Measurements from ENCODE around the gene SMIM14.
"Not testable (repeated sequence)": the region's sequence is repeated elsewhere in the genome, so short reads cannot be mapped to it uniquely, and the experiment has no call there.

Gene SMIM14

DNA sequence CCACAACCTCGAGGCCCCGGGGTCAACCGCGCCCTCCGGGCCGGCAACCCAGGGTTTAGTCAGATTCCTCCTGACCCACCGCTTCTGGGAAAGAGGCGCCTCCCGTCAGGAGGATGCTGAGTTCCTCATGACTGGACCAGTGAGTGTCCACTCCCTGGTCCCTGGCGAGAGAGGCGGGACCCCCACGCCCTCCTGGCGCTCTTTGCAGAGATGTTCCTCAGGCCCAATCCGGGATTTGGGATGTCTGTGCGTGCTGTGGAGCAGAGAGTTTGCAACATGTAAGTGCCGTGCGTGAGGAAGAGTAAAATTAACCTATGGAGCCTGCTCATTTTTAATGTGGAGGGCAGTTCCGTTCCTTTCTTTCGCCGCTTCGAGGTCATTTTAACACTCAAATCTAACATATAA is 110.6 kb downstream of the SMIM14 start:
- DNase-seq: peak; percentile 2

DNA sequence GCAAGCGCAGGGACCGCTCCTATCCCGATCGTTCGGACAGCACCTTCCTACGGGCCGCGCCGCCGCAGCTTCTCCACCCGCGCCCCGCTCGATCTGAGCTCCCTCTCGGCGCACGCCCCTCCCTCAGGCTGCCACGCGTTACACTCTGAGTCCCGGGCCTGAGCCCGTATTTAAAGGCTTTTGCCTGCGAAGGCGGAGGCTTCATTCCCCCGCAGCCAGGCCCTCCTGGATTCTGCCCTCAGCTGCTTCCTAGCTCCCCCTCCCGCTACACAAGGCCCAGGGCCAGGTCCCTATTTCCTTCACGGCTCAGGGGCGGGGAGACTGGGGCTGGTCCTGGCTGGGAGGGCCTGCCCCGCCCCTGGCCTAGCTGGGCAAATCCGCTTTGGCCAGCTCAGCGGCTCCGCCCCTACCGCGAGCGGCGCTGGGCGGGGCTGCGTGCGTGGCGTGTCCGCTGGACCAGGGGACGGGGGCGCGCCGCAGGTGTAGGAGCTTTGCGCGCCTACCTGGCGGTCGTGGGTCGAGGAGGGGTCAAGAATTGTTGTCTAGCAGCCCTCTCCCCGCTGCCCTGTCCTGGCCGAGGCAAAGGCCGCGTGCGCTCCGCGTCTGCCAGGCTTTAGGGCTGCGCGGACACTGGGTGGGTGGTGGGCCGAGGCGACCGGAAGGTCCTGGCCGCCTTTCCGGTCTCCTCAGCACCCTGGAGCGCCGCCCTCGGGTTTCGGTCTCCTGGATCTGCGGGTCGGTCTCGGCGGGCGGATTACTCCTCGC is 111.2 kb downstream of the SMIM14 start, which contains the start of gene UGDH:
TSS of gene UGDH (minus strand) at position 144 of the 765 bp plus-strand sequence. CDS start 5,927 bp downstream, outside the sequence.
- DNase-seq: peak; percentile 90

- DNase-seq: peak; percentile 11
Measured at GRCh38 chr4:39526765-39527295, 111.8 kb downstream of the SMIM14 start.

DNA sequence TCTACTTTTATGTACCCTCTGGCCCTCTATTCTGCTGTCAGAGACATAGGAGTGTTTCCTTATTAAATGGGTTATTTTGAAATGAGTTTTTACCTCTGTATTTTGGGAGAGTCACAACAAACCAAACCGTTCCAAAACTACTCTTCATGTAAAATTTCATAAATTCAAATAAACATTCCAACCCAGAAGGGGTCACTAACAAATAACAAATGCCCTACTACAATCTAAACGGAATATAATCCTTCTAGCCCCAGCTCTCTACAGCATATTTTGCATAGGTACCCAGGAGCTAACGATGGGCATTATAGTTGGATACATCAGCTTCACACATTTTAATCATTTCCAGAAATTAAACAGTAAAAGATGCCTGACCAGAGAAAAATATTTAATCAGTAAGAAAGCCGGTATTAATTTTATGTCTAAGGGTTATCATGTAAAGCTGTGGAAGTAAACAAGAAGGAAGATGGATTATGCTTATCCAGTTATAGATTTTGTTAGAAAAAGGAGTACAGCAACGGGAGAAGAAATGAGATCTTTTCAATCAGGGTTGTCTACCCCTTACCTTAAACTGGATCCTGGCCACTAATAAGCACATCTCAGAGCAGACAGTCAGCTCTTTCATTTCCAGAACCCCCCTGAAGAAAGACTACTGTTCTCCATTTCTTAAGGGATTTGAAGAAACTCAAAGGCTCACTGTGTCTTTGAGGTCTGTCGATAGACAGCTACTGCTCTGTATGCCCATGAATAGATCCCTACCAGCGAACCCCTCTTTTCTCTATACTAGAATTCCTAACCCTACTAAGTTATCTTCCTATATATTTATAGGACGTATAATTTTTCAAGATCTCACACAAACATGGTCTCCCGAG is 112.6 kb downstream of the SMIM14 start:
- no peak for DNase-seq

GRCh38 chr4:39524161-39524957 is 114.3 kb downstream of the SMIM14 start:
- no peak for DNase-seq

DNA sequence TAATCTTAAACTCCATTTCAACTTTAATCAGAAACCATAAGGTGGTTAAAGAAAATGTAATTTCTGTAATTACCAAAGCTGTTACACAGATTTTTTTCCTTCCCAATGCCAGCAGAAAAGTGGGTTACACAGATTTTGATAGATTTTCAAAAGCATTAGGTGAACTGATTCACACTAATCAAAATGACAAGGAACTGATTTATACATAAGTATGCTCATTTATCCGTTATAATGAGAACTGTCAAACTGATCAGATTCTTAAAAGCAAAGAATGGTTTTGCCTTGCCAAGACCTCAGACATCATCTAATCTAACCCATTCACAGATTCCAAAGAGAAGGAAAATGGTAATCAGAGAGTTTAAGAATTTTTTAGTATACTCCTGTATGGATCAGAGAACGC is 116.6 kb downstream of the SMIM14 start:
- DNase-seq: no peak

DNA sequence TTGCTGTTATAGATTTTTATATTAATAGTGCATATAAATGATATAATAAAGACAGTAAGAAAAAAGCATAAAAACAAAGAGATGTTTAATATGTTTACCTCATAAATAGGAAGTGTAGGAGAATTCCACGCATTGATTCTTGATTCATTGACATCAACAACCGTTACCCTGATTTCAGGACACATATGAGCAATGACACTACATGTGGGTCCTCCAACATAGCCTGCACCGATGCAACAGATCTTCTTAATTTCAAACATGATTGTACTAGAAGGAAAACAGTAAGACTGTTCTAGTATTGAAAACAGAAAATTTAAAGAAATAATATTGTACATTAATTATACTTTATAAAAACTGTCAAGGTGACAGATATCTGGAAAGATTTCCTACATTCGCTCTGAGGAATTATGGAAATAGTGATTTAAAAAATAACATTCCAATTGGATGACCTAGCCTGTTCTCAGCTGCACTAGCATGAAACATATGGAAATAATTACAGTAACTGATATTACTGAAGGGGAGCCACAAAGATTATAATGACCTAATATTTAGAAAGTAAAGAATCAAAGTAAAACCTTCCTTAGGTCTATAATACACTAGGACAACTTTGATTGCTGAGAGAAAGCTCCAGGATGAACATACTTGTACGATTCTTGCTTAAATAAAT is 117.3 kb downstream of the SMIM14 start:
- DNase-seq: no peak

DNA sequence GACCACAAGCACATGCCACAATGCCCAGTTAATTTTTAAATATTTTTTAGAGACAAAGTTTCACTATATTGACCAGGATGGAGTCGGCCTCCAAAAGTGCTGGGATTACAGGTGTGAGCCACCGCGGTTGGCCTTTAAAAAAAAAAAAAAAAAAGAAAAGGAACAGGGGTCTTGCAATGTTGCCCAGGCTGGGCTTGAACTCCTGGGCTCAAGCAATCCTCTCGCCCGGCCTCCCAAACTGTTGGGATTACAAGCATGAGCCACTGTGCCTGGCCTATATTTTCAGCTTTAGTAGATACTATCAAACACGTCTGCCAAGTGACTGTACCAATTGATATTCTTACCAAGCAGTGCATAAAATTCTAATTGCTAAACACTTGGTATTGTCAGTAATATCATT is 120.2 kb downstream of the SMIM14 start:
- no peak for DNase-seq

DNA sequence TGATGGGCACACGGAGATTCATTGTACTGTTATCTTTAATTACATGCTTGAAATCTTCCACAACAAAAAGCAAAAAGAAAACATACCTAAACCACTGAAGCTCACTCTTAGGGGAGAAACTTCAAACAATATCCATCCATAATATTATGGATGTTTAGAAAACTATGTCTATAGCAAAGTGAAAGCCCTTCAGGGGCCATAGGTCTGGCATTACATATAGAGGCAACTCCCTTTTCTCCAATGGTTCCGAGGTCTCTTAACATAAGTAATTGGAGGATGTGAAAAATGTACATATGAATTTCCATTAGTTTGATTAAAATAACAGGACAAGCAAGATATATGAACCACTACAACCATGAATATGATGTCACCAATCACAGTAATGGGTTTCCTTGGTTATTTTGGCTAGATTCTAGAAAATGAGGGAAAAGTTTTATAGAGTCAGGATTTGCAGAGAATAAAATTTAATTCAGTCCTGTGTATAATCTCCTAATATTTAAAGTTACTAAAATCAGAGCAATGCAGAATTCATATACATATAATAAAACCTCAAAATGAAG is 122.2 kb downstream of the SMIM14 start:
- DNase-seq: no peak

DNA sequence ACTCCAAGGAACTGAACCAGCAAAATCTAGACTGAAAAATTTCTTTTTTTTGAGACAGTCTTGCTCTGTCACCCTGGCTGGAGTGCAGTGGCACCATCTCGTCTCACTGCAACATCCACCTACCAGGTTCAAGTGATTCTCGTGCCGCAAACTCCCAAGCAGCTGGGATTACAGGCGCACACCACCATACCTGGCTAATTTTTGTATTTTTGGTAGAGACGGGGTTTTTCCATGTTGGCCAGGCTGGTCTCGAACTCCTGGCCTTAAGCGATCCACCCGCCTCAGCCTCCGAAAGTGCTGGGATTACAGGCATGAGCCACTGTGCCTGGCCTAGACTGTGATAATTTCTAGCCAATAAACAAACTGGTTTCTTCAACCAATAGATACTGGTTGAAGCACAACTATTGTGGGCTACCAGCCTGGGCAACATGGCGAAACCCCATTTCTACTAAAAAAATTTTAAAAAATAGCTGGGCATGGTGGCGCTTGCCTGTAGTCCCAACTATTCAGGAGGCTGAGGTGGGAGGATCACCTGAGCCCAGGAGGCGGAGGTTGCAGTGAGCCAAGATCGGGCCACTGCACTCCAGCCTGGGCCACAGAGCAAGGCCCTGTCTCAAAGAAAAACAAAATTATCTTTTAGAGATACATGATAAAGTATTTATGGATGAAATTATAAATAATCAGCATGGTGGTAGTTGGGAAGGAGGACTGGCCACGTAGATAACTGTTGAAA is 122.8 kb downstream of the SMIM14 start:
- DNase-seq: not testable (repeated sequence)

GRCh38 chr4:39514888-39515401 is 123.7 kb downstream of the SMIM14 start:
- no peak for DNase-seq

DNA sequence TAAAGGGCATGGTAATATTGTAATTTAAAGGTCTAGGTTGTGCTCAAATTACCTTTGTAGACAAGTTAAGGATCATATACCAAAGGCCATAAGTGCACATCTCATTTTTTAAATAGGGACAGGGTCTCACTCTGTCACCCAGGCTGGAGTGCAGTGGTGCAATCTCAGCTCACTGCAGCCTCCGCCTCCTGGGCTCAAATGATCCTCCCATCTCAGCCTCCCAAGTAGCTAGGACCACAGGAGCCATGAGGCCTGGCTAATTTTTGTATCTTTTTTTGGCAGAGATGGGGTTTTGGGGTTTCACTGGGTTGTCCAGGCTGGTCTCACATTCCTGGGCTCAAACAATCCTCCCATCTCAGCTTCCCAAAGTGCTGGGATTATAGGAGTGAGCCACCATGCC is 124.4 kb downstream of the SMIM14 start:
- DNase-seq: not testable (repeated sequence)

- DNase-seq: no peak
Measured at GRCh38 chr4:39510348-39510929, 128.2 kb downstream of the SMIM14 start.

DNA sequence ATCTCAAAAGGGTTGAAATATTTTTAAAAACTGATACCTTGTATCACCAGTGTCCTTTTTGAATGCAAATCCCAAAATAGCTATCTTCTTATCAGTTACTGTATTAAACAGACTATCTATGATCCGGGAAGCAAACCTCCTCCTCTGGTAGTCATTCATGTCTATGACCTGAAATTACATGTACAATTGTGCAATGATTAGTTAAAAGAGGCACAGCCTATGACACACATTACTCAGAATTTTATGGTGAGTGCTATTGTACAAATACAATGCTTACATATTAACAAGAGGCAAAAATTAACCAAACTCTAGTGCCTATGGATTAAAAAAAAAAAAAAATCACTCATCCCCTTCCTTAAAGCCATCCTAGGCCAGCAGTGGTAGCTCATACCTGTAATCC is 133.1 kb downstream of the SMIM14 start:
- no peak for DNase-seq

DNA sequence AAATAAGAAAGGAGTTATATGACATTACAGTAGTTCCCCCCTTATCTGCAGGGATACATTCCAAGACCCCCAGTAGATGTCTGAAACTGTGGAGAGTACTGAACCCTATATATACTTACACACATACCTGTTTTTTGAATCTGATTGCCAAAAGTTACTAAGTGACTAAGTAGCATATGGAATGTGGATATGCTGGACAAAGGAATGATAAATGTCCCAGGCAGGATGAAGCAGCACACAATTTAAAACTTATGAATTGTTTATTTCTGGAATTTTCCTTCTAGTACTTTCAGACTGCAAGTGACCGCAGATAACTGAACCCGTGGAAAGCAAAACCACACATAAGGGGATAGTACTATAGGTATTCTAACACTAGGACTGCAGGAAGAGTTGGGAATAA is 134.1 kb downstream of the SMIM14 start:
- DNase-seq: no peak

- not testable (repeated sequence) for DNase-seq
Measured at GRCh38 chr4:39502664-39503035, 136.0 kb downstream of the SMIM14 start.

DNA sequence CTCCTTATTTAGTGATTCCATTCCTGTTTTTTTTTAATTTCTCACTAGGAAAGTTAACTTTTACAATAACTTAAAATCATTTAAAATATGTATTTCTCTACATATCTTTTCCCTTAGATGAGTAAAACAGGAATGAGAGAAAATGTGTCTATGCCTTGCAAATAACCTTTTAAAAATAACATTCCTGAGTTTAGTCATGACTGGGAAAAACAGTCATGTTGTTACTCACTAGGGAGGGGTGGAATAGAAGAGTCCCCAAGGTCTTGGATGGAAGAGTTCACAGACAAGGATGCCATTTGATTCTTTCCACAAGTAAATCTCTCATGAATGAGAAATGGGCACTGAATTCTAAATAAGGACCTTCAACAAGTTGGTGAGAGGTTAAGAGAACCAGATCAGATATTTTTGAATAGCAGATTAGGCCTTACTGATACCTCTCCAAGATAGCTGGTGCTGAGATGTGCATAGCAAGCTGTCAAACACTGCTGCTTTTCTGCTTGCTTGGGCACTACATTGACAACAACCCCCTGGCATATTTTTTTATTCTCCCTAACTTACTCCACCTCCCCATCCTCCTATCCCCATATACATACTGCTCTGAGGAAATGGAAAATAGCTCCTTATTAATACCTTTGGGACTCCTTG is 136.5 kb downstream of the SMIM14 start:
- no peak for DNase-seq

DNA sequence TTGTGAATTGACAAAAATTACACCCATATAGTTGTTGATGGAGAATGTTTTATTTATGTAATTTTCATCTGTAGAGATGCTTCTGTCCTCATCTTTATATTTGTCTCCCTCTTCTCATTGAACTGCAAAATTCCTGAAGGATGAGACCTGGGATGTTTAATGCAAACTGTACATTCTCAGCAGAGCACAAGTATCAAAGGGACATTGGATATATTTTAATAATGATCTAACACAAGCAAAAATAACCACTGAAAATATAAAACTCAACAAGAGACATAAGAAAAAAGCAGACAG is 140.0 kb downstream of the SMIM14 start:
- no peak for DNase-seq

DNA sequence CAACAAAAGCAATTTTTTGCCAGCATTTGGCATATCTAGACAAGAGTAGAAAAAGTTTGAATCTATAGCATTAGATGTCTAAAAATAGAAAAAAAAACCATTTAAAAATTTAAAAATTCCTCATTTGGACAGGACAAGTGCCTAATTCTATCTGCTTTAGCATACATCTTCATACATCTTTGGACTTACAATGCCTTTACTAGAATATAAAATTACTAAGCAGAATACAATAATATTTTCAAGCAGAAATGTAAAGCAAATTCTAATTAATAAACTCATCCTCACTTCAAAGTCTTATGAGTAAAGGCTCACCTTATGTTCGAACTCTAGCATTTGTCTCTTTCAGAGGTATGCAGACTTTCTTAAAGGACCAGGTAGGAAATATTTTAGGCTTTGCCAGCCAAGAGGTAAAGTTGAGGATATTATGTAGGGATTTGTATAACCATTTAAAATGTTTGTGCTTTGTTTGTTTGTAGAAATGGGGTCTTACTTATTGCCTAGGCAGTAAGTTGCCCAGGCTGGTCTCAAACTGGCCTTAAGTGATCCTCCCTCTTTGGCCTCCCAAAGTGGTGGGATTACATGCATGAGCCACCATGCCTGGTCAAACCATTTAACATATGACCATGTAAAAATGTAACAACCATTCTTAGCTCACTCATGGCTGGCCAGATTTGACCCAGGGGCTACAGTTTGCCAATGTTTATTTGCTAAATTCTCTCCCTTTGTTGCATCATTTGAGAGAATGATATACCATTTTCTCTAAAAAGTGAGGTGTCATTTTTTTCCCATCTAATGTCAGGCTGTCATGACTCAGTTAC is 140.5 kb downstream of the SMIM14 start:
- no peak for DNase-seq
